Endothelial cell of umbilical vein (primary cell): ENCODE data around the gene TMEM204. TPM values are rescaled to one million over a fixed set of nuclear protein-coding genes. Genes with fewer than 3 reads are reported as not detected.

Experiments used
- BruUV-seq: library from RNA; stranded (reverse); fragments of 400-500 nt; replicated peaks from 2 replicates; lab custom pipeline; 2021; lab: Mats Ljungman, UMichigan
- CTCF ChIA-PET: fragments of 300-600, 350-600 bp; sonication (Branson Sonifier 250); formaldehyde crosslinking; loops from one replicate; lab custom pipeline; 2021; ENCODE audit warnings: antibody characterized with exemption, inconsistent platforms; lab: Charles Lee
- POLR2A ChIA-PET: fragments of 300-600, 350-600 bp; sonication (Branson Sonifier 250); formaldehyde crosslinking; loops from one replicate; lab custom pipeline; 2021; ENCODE audit warnings: antibody characterized with exemption, inconsistent platforms; lab: Charles Lee
- DNase-seq: peaks from one replicate; pipeline ENCODE4 v3.0.0-alpha.2; 2011; ENCODE audit warnings: low read depth, low spot score
- FAIRE-seq: peaks from 2 replicates; lab custom pipeline; 2011; peaks lifted over from hg19 to GRCh38; lab: Jason Lieb, UNC
- H2AFZ ChIP-seq: 2 replicates; pipeline ENCODE4 v1.6.0; 2012; ENCODE audit warnings: low read depth, low read length, control low read depth, inconsistent platforms
- H3K27ac ChIP-seq: 2 replicates; pipeline ENCODE4 v1.5.1; 2011; ENCODE audit warnings: low read depth, mild to moderate bottlenecking, control low read depth, low read length, moderate library complexity; ENCODE audit not compliant: insufficient read depth
- H3K27me3 ChIP-seq, 2 experiments: 2 replicates each; pipeline versions ENCODE4 v1.6.0 to v1.6.1; 2011; ENCODE audit warnings: low read length in 2 of 2, mixed read lengths in 1 of 2; ENCODE audit not compliant: control insufficient read depth in 2 of 2, insufficient read depth in 2 of 2
- H3K36me3 ChIP-seq, 2 experiments: 2 replicates in 1 of 2; 3 replicates in 1 of 2; pipeline ENCODE4 v1.5.1; 2011; ENCODE audit warnings: low read length in 2 of 2, mild to moderate bottlenecking in 1 of 2, moderate library complexity in 1 of 2; ENCODE audit not compliant: control insufficient read depth in 2 of 2, insufficient read depth in 2 of 2; ENCODE audit errors: extremely low read depth in 1 of 2
- H3K4me1 ChIP-seq: 3 replicates; pipeline ENCODE4 v1.5.1; 2011; ENCODE audit warnings: mild to moderate bottlenecking, low read length; ENCODE audit not compliant: control insufficient read depth, insufficient read depth; ENCODE audit errors: extremely low read depth
- H3K4me2 ChIP-seq: 2 replicates; pipeline ENCODE4 v1.6.1; 2011; ENCODE audit warnings: low read length, control low read depth, mixed read lengths; ENCODE audit not compliant: insufficient read depth
- H3K4me3 ChIP-seq, 3 experiments: fragments of 200-600 bp in 1 of 3; sonication (generic), shearing (Covaris generic) in 1 of 3; replicated peaks in 1 of 3; 2 replicates each; pipeline ENCODE4 v1.5.1; 2011 to 2016; ENCODE audit warnings: control low read depth in 3 of 3, low read length in 3 of 3, mild to moderate bottlenecking in 2 of 3, inconsistent platforms in 1 of 3, low read depth in 1 of 3, moderate library complexity in 1 of 3; ENCODE audit not compliant: insufficient read depth in 1 of 3
- H3K79me2 ChIP-seq: 2 replicates; pipeline ENCODE4 v1.6.0; 2012; ENCODE audit warnings: low read length, inconsistent platforms; ENCODE audit not compliant: control insufficient read depth, insufficient read depth
- H3K9ac ChIP-seq: replicated peaks from 2 replicates; pipeline ENCODE3; 2011; ENCODE audit warnings: low read length, control low read depth; ENCODE audit not compliant: insufficient read depth; ENCODE audit errors: extremely low read depth
- H3K9me1 ChIP-seq: replicated peaks from 3 replicates; pipeline ENCODE4 v1.6.0; 2011; ENCODE audit warnings: mild to moderate bottlenecking, low read length; ENCODE audit not compliant: control insufficient read depth, insufficient read depth; ENCODE audit errors: extremely low read depth
- H3K9me3 ChIP-seq: replicated peaks from 2 replicates; pipeline ENCODE4 v1.5.1; 2012; ENCODE audit warnings: low read length, inconsistent platforms; ENCODE audit not compliant: control insufficient read depth, insufficient read depth
- H4K20me1 ChIP-seq: replicated peaks from 2 replicates; pipeline ENCODE3; 2011; ENCODE audit warnings: mild to moderate bottlenecking, low read length; ENCODE audit not compliant: control insufficient read depth, insufficient read depth; ENCODE audit errors: extremely low read depth
- FOS ChIP-seq: IDR thresholded peaks from 2 replicates; pipeline ENCODE4 v1.6.1; 2011; ENCODE audit warnings: mild to moderate bottlenecking, low read length, moderate library complexity, borderline replicate concordance; ENCODE audit not compliant: insufficient read depth
- JUN ChIP-seq: IDR thresholded peaks from 2 replicates; pipeline ENCODE4 v1.6.1; 2011; ENCODE audit warnings: borderline replicate concordance, low read depth; ENCODE audit not compliant: insufficient read length, insufficient read depth
- MYC ChIP-seq: IDR thresholded peaks from one replicate; pipeline ENCODE4 v1.6.1; 2011; ENCODE audit warnings: mild to moderate bottlenecking, low read depth, low read length
- dilution Hi-C: fragments of 300-500 bp; cut with MboI; formaldehyde crosslinking; loops from one replicate; pipeline ENCODE4 v1.15.0; 2019; ENCODE audit warnings: low sequenced_read_pairs; ENCODE audit not compliant: extremely low pct_ligation_motif_present
- intact Hi-C: fragments of 100-400 bp; cut with micrococcal nuclease; formaldehyde crosslinking; loops from one replicate; pipeline ENCODE4 v1.10.0; 2022
- polyA plus RNA-seq, 4 experiments: library from polyadenylated mRNA; depleted of rRNA in 3 of 4; stranded (reverse) in 3 of 4; unstranded in 1 of 4; fragments of >200 nt; gene quantifications; 2 replicates each; pipeline versions ENCODE4 v1.2.1 to v1.2.3, GENCODE V29; 2011 to 2012; ENCODE audit warnings: missing spikeins in 1 of 4
- total RNA-seq: library from RNA; stranded (reverse); gene quantifications from 2 replicates; pipeline ENCODE4 v1.2.3, GENCODE V29; 2021

TMEM204 gene
- total and polyA plus RNA-seq, 2 donors (not counting 3 experiments of a cell fraction or from before 2014, with no cell fraction given), result 32.5 to 50.7 TPM

- H3K4me1 ChIP-seq, result peaks cover 3% of the 10 kb centered on the region
- dilution Hi-C loops (no loop called here), intact Hi-C loops (no loop called here)
- H3K27ac ChIP-seq, result no peak overlapping the region
- no peaks in the 10 kb centered on the region for H4K20me1 ChIP-seq
- H3K36me3 ChIP-seq, result no peaks in the 10 kb centered on the region
- CTCF ChIA-PET, result no interaction called here
- BruUV-seq, result no TSS peak
- FAIRE-seq, result no peak
- no peak overlapping the region for H3K4me3 ChIP-seq
- no peak overlapping the region for H3K9ac ChIP-seq
- no peaks in the 10 kb centered on the region for H3K9me1 ChIP-seq
- no peak overlapping the region for H3K4me2 ChIP-seq
- no peak for DNase-seq
- H2AFZ ChIP-seq, result no peak overlapping the region
- no peaks in the 10 kb centered on the region for H3K9me3 ChIP-seq
- no peaks in the 10 kb centered on the region for H3K27me3 ChIP-seq
- POLR2A ChIA-PET, result no interaction called here
- H3K79me2 ChIP-seq, result no peaks in the 10 kb centered on the region
- no peak for TF ChIP-seq MYC
These were observed 34.5 kb downstream of the TMEM204 start for GRCh38 chr16:1567988-1568387.

GRCh38 chr16:1571012-1571671, 37.7 kb downstream of the TMEM204 start:
- H3K27me3 ChIP-seq, result no peaks in the 10 kb centered on the region
- H3K4me1 ChIP-seq, result peaks cover 3% of the 10 kb centered on the region
- H3K9ac ChIP-seq, result no peak overlapping the region
- no TSS peak for BruUV-seq
- no peaks in the 10 kb centered on the region for H3K79me2 ChIP-seq
- dilution Hi-C loops, result no loop called here
- TF ChIP-seq JUN (no peak), MYC (no peak), FOS (no peak)
- intact Hi-C loops, result no loop called here
- no peak overlapping the region for H2AFZ ChIP-seq
- H3K27ac ChIP-seq, result no peak overlapping the region
- no peak overlapping the region for H3K4me2 ChIP-seq
- H3K4me3 ChIP-seq, result no peak overlapping the region
- no peak for FAIRE-seq
- H4K20me1 ChIP-seq, result no peaks in the 10 kb centered on the region
- ChIA-PET CTCF (interaction anchor here (1.4 kb wide), 1 partner anchor 77 kb away, joined by 6 read pairs; the partner anchor contains the start of gene TELO2), POLR2A (no interaction called here)
- no peak for DNase-seq
- H3K9me3 ChIP-seq, result no peaks in the 10 kb centered on the region
- H3K9me1 ChIP-seq, result no peaks in the 10 kb centered on the region
- no peaks in the 10 kb centered on the region for H3K36me3 ChIP-seq
